Melanocyte of skin (primary cell): ENCODE results near the gene RAB36. TPM values are rescaled to one million over a fixed set of nuclear protein-coding genes. Genes with fewer than 3 reads are reported as not detected.

Experiments
- small RNA-seq, 2 donors: library from RNA; depleted of rRNA; stranded (forward); fragments of <200 nt; gene quantifications; one replicate each; pipeline ENCODE3, GENCODE V24; 2012
- total RNA-seq, 2 donors: library from RNA; depleted of rRNA; stranded (reverse); fragments of >200 nt; gene quantifications; 2 replicates each; pipeline ENCODE4 v1.2.3, GENCODE V29; 2012

The RAB36 gene, protein sequence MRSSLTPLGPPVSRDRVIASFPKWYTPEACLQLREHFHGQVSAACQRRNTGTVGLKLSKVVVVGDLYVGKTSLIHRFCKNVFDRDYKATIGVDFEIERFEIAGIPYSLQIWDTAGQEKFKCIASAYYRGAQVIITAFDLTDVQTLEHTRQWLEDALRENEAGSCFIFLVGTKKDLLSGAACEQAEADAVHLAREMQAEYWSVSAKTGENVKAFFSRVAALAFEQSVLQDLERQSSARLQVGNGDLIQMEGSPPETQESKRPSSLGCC
- 10 to 100 TPM in 1 of 2 donors, 1 to 10 TPM in 1; 8.3 to 11.7 TPM for total RNA-seq

GRCh38 chr22:23144932-23145877, at the start of gene RAB36:
RAB36 (plus strand) TSS chr22:23145477; CDS start chr22:23146617, 1,140 bp downstream.

DNA sequence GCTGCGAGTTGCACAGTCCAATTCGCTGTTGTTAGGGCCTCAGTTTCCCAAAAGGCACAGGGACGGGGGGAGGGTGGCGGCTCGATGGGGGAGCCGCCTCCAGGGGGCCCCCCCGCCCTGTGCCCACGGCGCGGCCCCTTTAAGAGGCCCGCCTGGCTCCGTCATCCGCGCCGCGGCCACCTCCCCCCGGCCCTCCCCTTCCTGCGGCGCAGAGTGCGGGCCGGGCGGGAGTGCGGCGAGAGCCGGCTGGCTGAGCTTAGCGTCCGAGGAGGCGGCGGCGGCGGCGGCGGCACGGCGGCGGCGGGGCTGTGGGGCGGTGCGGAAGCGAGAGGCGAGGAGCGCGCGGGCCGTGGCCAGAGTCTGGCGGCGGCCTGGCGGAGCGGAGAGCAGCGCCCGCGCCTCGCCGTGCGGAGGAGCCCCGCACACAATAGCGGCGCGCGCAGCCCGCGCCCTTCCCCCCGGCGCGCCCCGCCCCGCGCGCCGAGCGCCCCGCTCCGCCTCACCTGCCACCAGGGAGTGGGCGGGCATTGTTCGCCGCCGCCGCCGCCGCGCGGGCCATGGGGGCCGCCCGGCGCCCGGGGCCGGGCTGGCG, 35.1 kb downstream of the RAB36 start, which contains the start of gene BCR:
Gene BCR, plus strand, starts transcription at position 209 of the 592 bp plus-strand sequence. CDS start 452 bp downstream, outside the sequence.

Small RNA genes lying within 50 kb of the gene (small RNA-seq; reads per million reads assigned to genes)
- 0 to 0.21 reads per million in 2 donors for gene BCRP8
- 0 reads per million in 2 donors for gene RF00017
- 0 reads per million in 2 donors for gene RF00066

Other genes starting within 250 kb of the RAB36 start
- gene GNAZ, start 75.0 kb upstream of the RAB36 start, total RNA-seq, result 1 to 10 TPM; 2.0 to 2.4 TPM
- under 1 TPM in 1 of 2 donors, not detected in 1; 0.33 TPM for gene RSPH14, start 3.5 kb upstream of the RAB36 start, total RNA-seq
- 10 to 100 TPM; 17.9 to 23.3 TPM for gene BCR, start 35.0 kb downstream of the RAB36 start, total RNA-seq